HG02973 (cell line): Measurements from ENCODE around the gene MYO1F.
A peak's percentile ranks its signal among the peaks of the same experiment; 100 is the strongest.
"Not testable (repeated sequence)": the region's sequence is repeated elsewhere in the genome, so short reads cannot be mapped to it uniquely, and the experiment has no call there.

ENCODE experiments used
- ATAC-seq: cut with Tn5 transposase; IDR thresholded peaks from one replicate; pipeline ENCODE4 v1.9.1; 2021; ENCODE audit warnings: moderate library complexity; ENCODE audit not compliant: unreplicated experiment

The MYO1F gene

GRCh38 chr19:8519388-8519787 is 57.9 kb downstream of the MYO1F start:
- ATAC-seq: no peak

GRCh38 chr19:8518536-8518935 is 58.7 kb downstream of the MYO1F start:
- ATAC-seq: no peak

DNA sequence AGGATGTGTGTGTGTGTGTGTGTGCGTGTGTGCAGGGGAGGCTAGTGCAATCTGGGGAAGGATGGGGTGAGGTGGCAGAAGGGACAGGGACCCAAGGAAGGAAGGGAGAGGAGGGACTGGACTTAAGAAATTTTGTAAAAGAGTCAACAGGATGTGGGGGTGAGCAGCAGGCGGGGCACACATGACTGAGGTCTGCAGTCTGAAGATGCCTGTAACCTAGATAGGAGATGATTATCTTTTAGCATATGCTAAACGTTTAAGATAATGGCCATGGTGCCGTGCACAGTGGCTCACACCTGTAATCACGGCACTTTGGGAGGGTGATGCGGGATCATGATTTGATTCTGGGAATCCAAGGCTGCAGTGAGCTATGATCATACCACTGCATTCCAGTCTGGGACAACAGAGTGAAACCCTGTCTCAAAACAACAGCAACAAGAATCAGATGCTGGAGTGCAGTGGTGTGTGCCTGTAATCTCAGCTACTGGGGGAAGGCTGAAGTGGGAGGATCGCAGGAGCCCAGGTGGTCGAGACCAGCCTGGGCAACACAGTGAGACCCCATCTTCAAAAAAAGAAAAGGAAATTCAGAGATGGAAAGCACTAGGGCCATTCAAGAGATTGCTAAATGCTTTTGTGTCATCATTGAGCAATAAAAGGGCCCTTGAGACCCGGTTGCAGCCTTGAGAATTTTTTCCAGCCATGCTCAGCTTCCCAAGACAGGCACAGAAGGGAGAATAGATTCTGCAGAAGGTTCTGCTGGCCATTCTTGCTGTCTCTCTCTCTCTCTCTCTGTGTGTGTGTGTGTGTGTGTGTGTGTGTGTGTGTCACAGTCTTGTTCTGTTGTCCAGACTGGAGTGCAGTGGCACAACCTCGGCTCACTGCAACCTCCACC is 59.4 kb downstream of the MYO1F start:
- ATAC-seq: no peak

GRCh38 chr19:8515317-8515716 is 61.9 kb downstream of the MYO1F start:
- ATAC-seq: no peak

- not testable (repeated sequence) for ATAC-seq
Measured at GRCh38 chr19:8514505-8515009, 62.7 kb downstream of the MYO1F start.

DNA sequence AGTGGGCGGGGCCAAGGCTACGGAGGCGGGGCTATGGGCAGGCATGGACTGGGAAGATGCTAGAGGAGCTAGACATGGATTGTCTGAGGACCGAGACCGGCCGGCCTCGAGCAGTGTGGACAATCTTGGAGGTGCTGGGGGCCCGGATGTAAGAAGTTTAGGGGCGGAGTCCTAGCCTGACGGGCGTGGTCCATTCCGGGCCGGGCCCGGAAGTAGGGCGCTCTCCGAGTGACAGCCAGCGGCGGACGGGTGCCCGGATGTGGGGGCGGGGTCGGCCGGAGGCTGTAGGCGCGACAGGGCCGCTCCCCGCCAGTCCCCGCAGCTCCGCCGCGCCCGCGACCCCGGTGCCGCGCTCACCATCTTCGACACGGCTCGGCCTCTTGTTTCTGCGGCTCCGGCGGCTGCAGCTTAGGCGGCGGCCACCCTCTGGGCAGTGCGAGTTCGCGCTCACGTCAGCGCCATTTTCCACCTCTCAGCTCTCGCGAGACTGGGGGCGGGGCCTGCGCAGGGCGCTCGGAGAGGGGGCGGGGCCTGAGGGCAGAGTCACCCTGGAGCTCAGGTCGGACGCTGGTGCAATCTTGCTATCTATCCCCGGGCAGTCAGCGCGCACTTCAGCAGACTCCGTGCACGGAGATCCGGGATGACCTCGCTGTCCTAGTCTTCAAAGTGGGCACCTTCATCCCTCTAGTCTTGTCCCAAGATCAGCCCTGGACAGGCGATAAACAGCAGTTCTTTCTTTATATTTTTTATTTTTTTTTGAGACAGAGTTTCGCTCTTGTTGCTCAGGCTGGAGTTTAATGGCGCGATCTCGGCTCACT is 63.3 kb downstream of the MYO1F start, which contains the start of gene ZNF414:
Gene ZNF414 (minus strand): TSS at position 481 of the 818 bp plus-strand sequence. CDS start 121 bp downstream, at position 360.
- ATAC-seq: peak; percentile 78

GRCh38 chr19:8513036-8513686 is 64.1 kb downstream of the MYO1F start:
- no peak for ATAC-seq

- no peak for ATAC-seq
Measured at GRCh38 chr19:8512115-8512967, 64.9 kb downstream of the MYO1F start.

GRCh38 chr19:8511573-8512101 is 65.6 kb downstream of the MYO1F start:
- no peak for ATAC-seq

DNA sequence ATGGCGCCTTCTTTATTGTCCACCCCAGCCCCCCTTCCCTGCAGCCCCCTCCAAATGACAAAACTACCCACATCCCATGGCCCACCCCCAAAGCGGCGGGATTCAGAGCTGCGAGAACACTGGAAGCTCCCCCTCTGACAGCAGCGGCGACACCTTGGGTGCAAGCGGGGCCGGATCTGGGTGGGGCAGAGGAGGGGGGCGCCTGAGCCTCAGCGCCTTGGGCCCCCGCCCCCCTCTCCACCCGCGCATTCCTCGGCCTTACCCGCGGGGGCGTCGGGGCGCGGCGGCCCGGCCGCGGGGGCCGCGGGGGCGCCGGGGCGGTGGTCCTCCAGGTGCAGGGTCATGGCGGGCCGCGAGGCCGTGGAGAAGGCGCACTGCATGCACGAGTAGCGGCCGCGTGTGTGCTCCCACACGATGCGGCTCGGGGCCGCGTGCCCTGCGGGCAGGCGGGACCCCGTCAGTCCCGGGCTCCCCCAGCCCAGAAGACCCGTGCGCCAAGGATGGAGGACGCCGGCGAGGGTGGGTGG is 66.6 kb downstream of the MYO1F start:
- ATAC-seq: no peak

DNA sequence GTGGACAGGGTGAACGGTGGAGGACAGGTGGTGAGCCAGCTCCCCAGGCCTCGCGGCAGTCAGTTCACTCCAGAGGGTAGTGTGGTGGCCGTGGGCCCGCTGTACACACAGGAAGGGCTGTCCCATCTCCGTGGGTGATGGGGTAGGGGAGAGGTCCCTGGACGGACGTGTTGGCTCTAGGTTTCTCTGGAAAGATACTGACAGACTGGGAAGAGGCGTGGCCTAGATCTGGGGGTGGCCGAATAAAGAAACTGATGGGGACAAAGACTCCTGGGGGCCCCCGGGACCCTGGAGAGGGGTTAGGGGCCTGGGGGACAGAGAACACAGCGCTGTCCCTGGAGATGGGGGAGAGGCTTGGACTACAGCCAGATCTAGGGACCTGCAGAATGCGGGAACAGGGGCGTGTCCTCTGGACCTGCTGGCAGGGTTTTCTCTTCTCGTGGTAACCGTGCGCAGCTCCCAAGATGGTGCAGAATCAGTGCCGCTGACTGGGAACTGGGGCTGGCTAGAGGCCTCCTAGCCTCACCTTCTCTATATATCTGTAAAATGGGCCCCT is 70.8 kb downstream of the MYO1F start:
- no peak for ATAC-seq

DNA sequence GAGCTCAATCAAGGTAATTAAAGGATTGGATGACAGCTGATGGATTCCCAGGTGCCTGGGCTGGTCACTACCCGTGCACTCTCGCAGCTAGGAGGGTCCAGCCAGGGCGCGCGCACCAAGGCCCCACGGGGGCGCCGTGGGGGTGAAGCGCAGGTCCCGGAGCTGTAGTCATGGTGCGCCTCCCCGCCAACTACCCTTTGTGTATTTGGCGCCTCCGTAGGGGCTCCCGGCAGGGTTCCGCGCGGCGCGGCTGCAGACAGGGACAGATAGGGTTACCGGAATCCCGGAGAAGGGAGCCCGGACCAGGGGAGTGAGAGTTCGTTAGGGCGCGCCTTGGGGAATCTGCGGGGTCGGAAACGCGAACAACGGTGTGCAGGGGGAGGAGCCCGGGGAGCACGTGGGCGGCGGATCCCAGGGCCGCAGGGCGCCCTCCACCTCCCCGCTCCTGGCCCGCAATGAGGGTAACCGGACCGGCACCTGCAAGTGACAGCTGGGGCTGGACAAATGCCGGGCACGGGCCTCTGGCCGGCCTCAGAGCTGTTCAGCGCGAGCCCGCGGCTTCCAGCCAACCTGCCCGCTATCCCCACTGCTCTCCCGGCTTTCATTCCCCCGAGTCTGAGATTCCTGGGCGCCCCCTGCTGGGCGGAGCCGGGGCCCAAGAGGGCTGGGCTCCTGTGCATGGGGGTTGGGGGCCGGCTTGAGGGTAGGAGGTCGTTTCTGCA is 71.4 kb downstream of the MYO1F start:
- no peak for ATAC-seq

GRCh38 chr19:8504919-8505318 is 72.3 kb downstream of the MYO1F start:
- ATAC-seq: no peak

- no peak for ATAC-seq
Measured at GRCh38 chr19:8504171-8504570, 73.1 kb downstream of the MYO1F start.

- ATAC-seq: no peak
Measured at GRCh38 chr19:8503510-8503909, 73.7 kb downstream of the MYO1F start.

DNA sequence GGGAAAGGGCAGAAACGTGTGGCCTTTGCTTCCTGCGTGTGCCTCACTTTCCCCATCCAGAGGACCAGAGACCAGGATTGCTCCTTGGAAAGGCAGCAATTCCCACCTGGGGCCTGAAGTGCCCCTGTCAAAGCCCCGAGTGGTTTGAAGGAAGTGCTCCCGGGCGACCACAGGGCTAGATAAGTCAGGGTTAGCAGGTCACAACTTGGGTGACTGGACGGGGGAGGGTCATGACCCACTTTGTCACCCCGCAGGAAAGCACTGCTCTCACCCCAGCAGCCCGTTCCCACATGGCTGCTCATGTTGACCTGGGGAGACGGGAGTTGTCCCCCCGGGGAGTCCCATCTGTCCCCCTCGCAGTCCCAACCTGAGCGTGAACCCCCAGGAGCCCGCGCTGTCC is 75.3 kb downstream of the MYO1F start:
- no peak for ATAC-seq

DNA sequence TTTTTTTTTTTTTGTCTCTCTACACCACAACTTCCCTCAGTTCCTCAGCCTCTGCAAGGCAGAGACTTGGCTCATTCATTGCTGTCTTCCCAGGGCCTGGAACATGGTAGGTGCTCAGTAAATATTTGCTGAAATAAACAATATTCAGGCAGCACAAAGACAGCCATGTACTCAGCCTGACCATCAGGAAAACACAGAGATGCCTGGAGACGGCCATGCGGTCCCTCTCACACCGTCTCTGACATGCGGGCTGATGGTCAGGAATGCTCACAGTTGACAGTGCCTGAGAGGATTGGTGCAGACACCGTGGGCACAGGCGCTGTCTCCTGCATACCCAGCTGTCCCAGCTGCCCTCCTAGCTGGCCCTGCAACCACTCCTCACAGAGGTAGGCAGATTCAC is 75.7 kb downstream of the MYO1F start:
- ATAC-seq: no peak

- no peak for ATAC-seq
Measured at GRCh38 chr19:8500158-8500557, 77.1 kb downstream of the MYO1F start.
